RWPE1 (cell line): ENCODE results near the gene LIPM.

Experiments
- CTCF ChIA-PET: fragments of 350-600 bp; sonication (Branson Sonifier 250); formaldehyde crosslinking; extraction: SDS; loops from one replicate; lab custom pipeline; 2021; lab: Yijun Ruan, JAX
- POLR2A ChIA-PET: fragments of 400-600 bp; formaldehyde crosslinking; extraction: SDS; loops from one replicate; lab custom pipeline; 2020; ENCODE audit warnings: antibody characterized with exemption; ENCODE audit not compliant: low non-redundant PET; lab: Yijun Ruan, JAX
- DNase-seq: peaks from one replicate; pipeline ENCODE4 v3.0.0; 2012; ENCODE audit warnings: low spot score
- H3K27ac ChIP-seq: fragments of 450-650 bp; 2 replicates; pipeline ENCODE4 v1.5.1; 2017
- CTCF ChIP-seq: fragments of 450-650 bp; conservative IDR thresholded peaks from 2 replicates; pipeline ENCODE4 v1.5.1; 2017; ENCODE audit warnings: low read depth, mild to moderate bottlenecking

LIPM gene

DNA sequence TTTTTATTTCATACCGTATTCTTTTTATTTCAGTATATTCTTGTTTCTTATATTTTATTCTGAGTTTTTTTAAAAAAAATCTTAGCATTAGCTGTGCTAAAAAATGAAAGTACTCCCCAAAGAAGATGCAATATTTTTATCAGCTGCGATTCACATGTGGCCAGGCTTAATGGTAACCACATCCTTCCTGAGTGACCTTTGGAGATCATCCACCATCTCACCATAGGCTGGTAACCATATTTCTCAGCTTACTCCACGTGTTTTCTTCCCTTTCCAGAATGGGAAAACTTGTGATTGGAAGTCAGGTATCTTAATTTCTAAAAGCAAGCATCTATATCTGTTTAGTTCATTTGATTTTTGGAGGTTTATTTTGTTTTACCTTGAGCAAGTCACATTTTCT lies 18.8 kb upstream of the LIPM start:
- ChIA-PET CTCF (no interaction called here), POLR2A (no interaction called here)
- H3K27ac ChIP-seq = no peak overlapping the region
- no peak for TF ChIP-seq CTCF
- DNase-seq = no peak

DNA sequence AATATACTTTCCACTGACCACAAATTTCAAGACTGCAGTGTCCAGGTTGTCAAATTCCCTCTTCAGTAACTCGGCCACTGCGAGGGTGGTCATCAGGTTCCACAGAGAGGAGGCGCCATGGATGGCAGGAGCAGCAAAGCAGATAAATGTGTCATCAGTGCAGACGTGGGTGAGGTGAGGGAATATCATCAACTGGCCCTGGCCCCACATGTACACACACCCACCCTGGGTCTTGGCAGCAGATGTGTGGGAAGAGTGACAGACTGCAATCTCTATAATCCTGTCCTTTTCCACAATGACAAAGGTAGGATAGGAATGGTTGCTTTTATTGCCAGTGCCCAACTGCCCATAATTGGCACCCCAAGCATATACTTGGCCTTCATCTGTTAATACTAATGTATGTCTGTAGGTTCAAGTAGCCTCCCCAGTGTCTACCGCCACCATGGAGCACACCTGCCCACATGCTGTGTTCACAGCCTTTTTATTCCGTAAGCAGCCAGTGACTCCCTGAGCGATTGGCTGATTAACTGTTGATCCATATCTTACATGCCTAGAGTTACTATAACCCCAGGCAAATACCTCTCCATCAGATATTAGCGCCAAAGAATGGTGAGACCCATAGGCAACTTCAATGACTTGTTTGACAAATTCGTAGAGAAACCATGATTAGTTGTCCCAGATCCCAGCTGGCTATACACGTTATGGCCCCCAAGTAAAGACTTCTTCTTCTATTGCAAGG lies 16.3 kb upstream of the LIPM start:
- H3K27ac ChIP-seq = no peak overlapping the region
- no peak for TF ChIP-seq CTCF
- CTCF ChIA-PET = no interaction called here
- POLR2A ChIA-PET = no interaction called here
- no peak for DNase-seq

DNA sequence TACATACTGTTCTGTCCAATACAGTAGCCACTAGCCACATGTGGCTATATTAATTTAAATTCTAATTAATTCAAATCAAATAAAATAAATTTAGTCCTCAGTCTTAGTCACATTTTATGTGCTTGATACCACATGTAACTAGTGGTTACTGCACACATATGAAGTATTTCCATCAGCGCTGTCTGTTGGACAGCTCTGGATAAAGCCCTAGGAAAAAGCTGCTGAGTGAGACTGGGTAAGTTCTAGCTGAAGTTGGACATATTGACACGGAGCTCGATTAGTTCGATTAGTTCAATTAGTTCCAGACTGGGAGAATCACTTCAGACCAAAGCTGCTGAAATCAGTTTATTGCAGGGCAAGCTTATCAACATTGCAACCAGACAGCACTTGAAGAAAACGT lies 15.1 kb upstream of the LIPM start:
- ChIA-PET POLR2A (no interaction called here), CTCF (interaction anchor here (1.2 kb wide), 1 partner anchor 60 kb away, joined by 3 read pairs; no protein-coding TSS in a partner anchor)
- DNase-seq = no peak

GRCh38 chr10:88788924-88789323 lies 13.6 kb upstream of the LIPM start:
- ChIA-PET POLR2A (no interaction called here), CTCF (interaction anchor here (1.0 kb wide), 1 partner anchor 224 kb away, joined by 3 read pairs; no protein-coding TSS in a partner anchor)
- no peak overlapping the region for H3K27ac ChIP-seq
- DNase-seq = no peak
- TF ChIP-seq CTCF = no peak

More for the DNA sequence above, 15.1 kb upstream of the LIPM start:
- H3K27ac ChIP-seq = no peak overlapping the region
- TF ChIP-seq CTCF = no peak

DNA sequence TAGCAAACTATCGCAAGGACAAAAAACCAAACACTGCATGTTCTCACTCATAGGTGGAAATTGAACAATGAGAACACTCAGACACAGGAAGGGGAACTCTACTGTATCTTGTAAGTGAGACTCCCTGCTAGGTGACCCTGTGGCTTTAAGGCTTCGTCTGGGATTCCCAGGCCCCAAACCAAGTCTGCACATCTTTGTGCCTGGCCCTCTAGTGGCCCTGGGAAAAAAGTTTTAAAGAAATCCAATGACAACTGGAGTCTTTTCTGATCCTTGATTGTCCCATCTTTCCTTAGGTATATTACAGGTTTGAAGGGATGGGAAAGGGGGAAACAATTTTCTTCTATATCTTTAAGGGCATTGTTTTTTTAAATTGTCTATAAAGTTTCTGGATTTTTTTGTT lies 10.6 kb upstream of the LIPM start:
- H3K27ac ChIP-seq = no peak overlapping the region
- TF ChIP-seq CTCF = peak; percentile 49
- CTCF ChIA-PET = interaction anchor here (0.7 to 1.5 kb wide), 7 partner anchors 8 to 227 kb away, joined by 3 to 10 read pairs (median 3); no protein-coding TSS in a partner anchor
- DNase-seq = peak; percentile 39
- POLR2A ChIA-PET = no interaction called here

DNA sequence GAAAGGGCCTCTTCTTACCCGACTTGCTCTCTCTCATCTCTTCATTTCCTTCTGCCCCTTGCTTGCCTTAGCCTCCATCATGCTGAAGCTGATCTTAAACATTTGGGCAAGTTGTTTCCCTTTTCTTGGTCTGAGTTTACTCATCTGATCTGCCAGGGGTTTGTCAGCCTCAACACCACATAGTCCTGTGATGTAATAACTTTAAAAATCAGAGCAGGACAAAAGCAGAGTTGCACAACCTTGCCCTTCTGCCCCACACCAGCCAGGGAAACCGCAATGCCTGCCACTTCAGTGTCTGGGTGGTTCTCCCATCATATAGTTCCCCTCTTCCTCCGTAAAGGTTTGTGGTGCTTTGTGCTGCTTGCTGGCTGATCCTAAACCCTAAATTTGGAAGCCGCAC lies 9.9 kb upstream of the LIPM start:
- ChIA-PET CTCF (interaction anchor here (0.7 to 1.0 kb wide), 4 partner anchors 102 to 1651 kb away, joined by 3 to 7 read pairs (median 3); no protein-coding TSS in a partner anchor), POLR2A (no interaction called here)
- no peak for DNase-seq

More for the DNA sequence above, 9.9 kb upstream of the LIPM start:
- TF ChIP-seq CTCF = no peak
- no peak overlapping the region for H3K27ac ChIP-seq
